SJSA1 (cell line): Measurements from ENCODE around the gene ROBO1. TPM values are rescaled to one million over a fixed set of nuclear protein-coding genes. Genes with fewer than 3 reads are reported as not detected.

Source experiments
- DNase-seq, 2 experiments: peaks; one replicate each; pipeline ENCODE4 v3.0.0-alpha.2; 2015 to 2020; ENCODE audit warnings: low spot score in 2 of 2, low read depth in 1 of 2
- H3K27ac ChIP-seq: fragments of 250-450 bp; sonication (Bioruptor Pico); 2 replicates; pipeline ENCODE4 v1.5.1; 2020; ENCODE audit warnings: mild to moderate bottlenecking, moderate library complexity
- H3K27me3 ChIP-seq: fragments of 250-450 bp; sonication (Bioruptor Pico); replicated peaks from 2 replicates; pipeline ENCODE4 v1.5.1; 2020; ENCODE audit warnings: mild to moderate bottlenecking, moderate library complexity
- H3K36me3 ChIP-seq: fragments of 250-450 bp; sonication (Bioruptor Pico); 2 replicates; pipeline ENCODE4 v1.5.1; 2020; ENCODE audit warnings: mild to moderate bottlenecking
- H3K4me1 ChIP-seq: fragments of 250-450 bp; sonication (Bioruptor Pico); replicated peaks from 2 replicates; pipeline ENCODE4 v1.6.1; 2021; ENCODE audit warnings: mild to moderate bottlenecking
- H3K4me3 ChIP-seq: fragments of 250-450 bp; sonication (Bioruptor Pico); 2 replicates; pipeline ENCODE4 v1.5.1; 2020; ENCODE audit warnings: mild to moderate bottlenecking
- H3K9me3 ChIP-seq: fragments of 250-450 bp; sonication (Bioruptor Pico); replicated peaks from 2 replicates; pipeline ENCODE4 v1.5.1; 2020; ENCODE audit warnings: mild to moderate bottlenecking
- total RNA-seq: library from RNA; depleted of rRNA; stranded (reverse); fragments of >200 nt; shearing (Covaris generic); gene quantifications from 2 replicates; pipeline ENCODE4 v1.2.3, GENCODE V29; 2014

ROBO1 gene
- total RNA-seq, 1 experiment from 2014 or later = 38.9 TPM

- no peaks in the 10 kb centered on the region for H3K36me3 ChIP-seq
- H3K27me3 ChIP-seq = no peaks in the 10 kb centered on the region
- no peaks in the 10 kb centered on the region; the same call in 1 of the 2 replicates for H3K9me3 ChIP-seq
- no peaks in the 10 kb centered on the region for H3K4me1 ChIP-seq
- H3K27ac ChIP-seq = no peak overlapping the region
- H3K4me3 ChIP-seq = no peak overlapping the region
- no peak for DNase-seq
Measured at GRCh38 chr3:78814893-78815562, 952.8 kb downstream of the ROBO1 start.

- no peak overlapping the region for H3K27ac ChIP-seq
- no peak overlapping the region for H3K4me3 ChIP-seq
- no peak for DNase-seq
- H3K4me1 ChIP-seq = no peaks in the 10 kb centered on the region
- H3K27me3 ChIP-seq = no peaks in the 10 kb centered on the region
- H3K36me3 ChIP-seq = no peaks in the 10 kb centered on the region
- no peaks in the 10 kb centered on the region for H3K9me3 ChIP-seq
Measured at GRCh38 chr3:78812166-78812565, 955.6 kb downstream of the ROBO1 start.

GRCh38 chr3:78809966-78810365 is 957.8 kb downstream of the ROBO1 start:
- no peak for DNase-seq

GRCh38 chr3:78804251-78805037 is 963.4 kb downstream of the ROBO1 start:
- no peak for DNase-seq
- H3K27ac ChIP-seq = no peak overlapping the region
- no peak overlapping the region for H3K4me3 ChIP-seq
- peaks cover 4% of the 10 kb centered on the region; the same call in 1 of the 2 replicates for H3K4me1 ChIP-seq
- no peaks in the 10 kb centered on the region for H3K36me3 ChIP-seq
- H3K9me3 ChIP-seq = no peaks in the 10 kb centered on the region
- H3K27me3 ChIP-seq = no peaks in the 10 kb centered on the region; the same call in 1 of the 2 replicates

More at GRCh38 chr3:78809966-78810365, 957.8 kb downstream of the ROBO1 start:
- H3K4me3 ChIP-seq = no peak overlapping the region
- H3K27ac ChIP-seq = no peak overlapping the region
- no peaks in the 10 kb centered on the region for H3K36me3 ChIP-seq
- peaks cover under 1% of the 10 kb centered on the region; the same call in 1 of the 2 replicates for H3K4me1 ChIP-seq
- H3K27me3 ChIP-seq = no peaks in the 10 kb centered on the region
- H3K9me3 ChIP-seq = no peaks in the 10 kb centered on the region

GRCh38 chr3:78802562-78802930 is 965.3 kb downstream of the ROBO1 start:
- Histone ChIP-seq H3K27ac (no peak overlapping the region), H3K4me3 (no peak overlapping the region), H3K27me3 (no peaks in the 10 kb centered on the region; the same call in 1 of the 2 replicates), H3K36me3 (no peaks in the 10 kb centered on the region), H3K4me1 (peaks cover 4% of the 10 kb centered on the region; the same call in 1 of the 2 replicates), H3K9me3 (no peaks in the 10 kb centered on the region)
- DNase-seq = no peak

- Histone ChIP-seq H3K9me3 (no peaks in the 10 kb centered on the region), H3K4me3 (no peak overlapping the region), H3K36me3 (no peaks in the 10 kb centered on the region), H3K4me1 (peaks cover 4% of the 10 kb centered on the region; the same call in 1 of the 2 replicates), H3K27me3 (no peaks in the 10 kb centered on the region; the same call in 1 of the 2 replicates), H3K27ac (no peak overlapping the region)
- DNase-seq = no peak
Measured at GRCh38 chr3:78801926-78802561, 965.8 kb downstream of the ROBO1 start.

GRCh38 chr3:78799681-78800080 is 968.1 kb downstream of the ROBO1 start:
- Histone ChIP-seq H3K4me3 (no peak overlapping the region), H3K27ac (no peak overlapping the region), H3K9me3 (no peaks in the 10 kb centered on the region), H3K4me1 (peaks cover under 1% of the 10 kb centered on the region; the same call in 1 of the 2 replicates), H3K36me3 (no peaks in the 10 kb centered on the region), H3K27me3 (no peaks in the 10 kb centered on the region; the same call in 1 of the 2 replicates)
- DNase-seq = no peak

GRCh38 chr3:78798266-78798832 is 969.4 kb downstream of the ROBO1 start:
- no peaks in the 10 kb centered on the region for H3K4me1 ChIP-seq
- no peaks in the 10 kb centered on the region for H3K9me3 ChIP-seq
- no peaks in the 10 kb centered on the region for H3K27me3 ChIP-seq
- H3K27ac ChIP-seq = no peak overlapping the region
- no peak overlapping the region for H3K4me3 ChIP-seq
- H3K36me3 ChIP-seq = no peaks in the 10 kb centered on the region
- DNase-seq = no peak

GRCh38 chr3:78794431-78794830 is 973.4 kb downstream of the ROBO1 start:
- DNase-seq = no peak
- Histone ChIP-seq H3K4me1 (no peaks in the 10 kb centered on the region), H3K9me3 (no peaks in the 10 kb centered on the region), H3K36me3 (no peaks in the 10 kb centered on the region), H3K27me3 (no peaks in the 10 kb centered on the region), H3K27ac (no peak overlapping the region), H3K4me3 (no peak overlapping the region)

GRCh38 chr3:78792733-78793132 is 975.1 kb downstream of the ROBO1 start:
- Histone ChIP-seq H3K27me3 (no peaks in the 10 kb centered on the region), H3K4me1 (no peaks in the 10 kb centered on the region), H3K9me3 (no peaks in the 10 kb centered on the region), H3K36me3 (no peaks in the 10 kb centered on the region), H3K4me3 (no peak overlapping the region), H3K27ac (no peak overlapping the region)
- DNase-seq = no peak

GRCh38 chr3:78792212-78792611 is 975.6 kb downstream of the ROBO1 start:
- H3K4me1 ChIP-seq = no peaks in the 10 kb centered on the region
- H3K9me3 ChIP-seq = no peaks in the 10 kb centered on the region
- DNase-seq = no peak
- H3K36me3 ChIP-seq = no peaks in the 10 kb centered on the region
- no peak overlapping the region for H3K27ac ChIP-seq
- no peaks in the 10 kb centered on the region for H3K27me3 ChIP-seq
- H3K4me3 ChIP-seq = no peak overlapping the region

- Histone ChIP-seq H3K4me3 (no peak overlapping the region), H3K9me3 (no peaks in the 10 kb centered on the region), H3K36me3 (no peaks in the 10 kb centered on the region), H3K4me1 (no peaks in the 10 kb centered on the region), H3K27ac (no peak overlapping the region), H3K27me3 (no peaks in the 10 kb centered on the region)
- no peak for DNase-seq
Measured at GRCh38 chr3:78791753-78792152, 976.0 kb downstream of the ROBO1 start.

- H3K9me3 ChIP-seq = no peaks in the 10 kb centered on the region
- H3K4me1 ChIP-seq = 0 out of 2 replicates have a peak, but pooled peaks cover 3% of the 10 kb centered on the region
- no peak for DNase-seq
- no peak overlapping the region for H3K4me3 ChIP-seq
- no peaks in the 10 kb centered on the region for H3K27me3 ChIP-seq
- no peaks in the 10 kb centered on the region for H3K36me3 ChIP-seq
- H3K27ac ChIP-seq = no peak overlapping the region
Measured at GRCh38 chr3:78788839-78789238, 979.0 kb downstream of the ROBO1 start.
